Coronary artery (tissue), 2 donors: ENCODE results near the gene CENPC.

Experiments
- DNase-seq: peaks from one replicate; pipeline ENCODE4 v3.0.0-alpha.2; 2017; ENCODE audit warnings: low spot score
- H3K27ac ChIP-seq, 2 donors: fragments of 200-600 bp; sonication (generic); one replicate each; pipeline ENCODE4 v1.5.1; 2016 to 2019
- H3K4me3 ChIP-seq: fragments of 200-600 bp; sonication (generic); 2 replicates; pipeline ENCODE4 v1.5.1; 2016; ENCODE audit warnings: mild to moderate bottlenecking, moderate library complexity
- CTCF ChIP-seq: fragments of 200-600 bp; sonication (generic); IDR thresholded peaks from one replicate; pipeline ENCODE4 v1.5.1; 2019; ENCODE audit warnings: antibody characterized with exemption

Gene CENPC

GRCh38 chr4:67545199-67546003 is at the start of gene CENPC:
CENPC (minus strand) TSS chr4:67545503; CDS start chr4:67545355, 148 bp downstream.
- DNase-seq = peak; percentile 98
- peak within 1 kb of the TSS; percentile 87 for H3K4me3 ChIP-seq
- peak within 1 kb of the TSS; percentile 94 for H3K27ac ChIP-seq
- no peak for TF ChIP-seq CTCF

- DNase-seq = no peak
- H3K4me3 ChIP-seq = no peak overlapping the region
- no peak for TF ChIP-seq CTCF
- no peak overlapping the region for H3K27ac ChIP-seq
Measured at GRCh38 chr4:67593741-67594175, 48.5 kb upstream of the CENPC start.

- H3K4me3 ChIP-seq = no peak overlapping the region
- TF ChIP-seq CTCF = no peak
- DNase-seq = no peak
- H3K27ac ChIP-seq = no peak overlapping the region
Measured at GRCh38 chr4:67587156-67587555, 41.9 kb upstream of the CENPC start.

DNA sequence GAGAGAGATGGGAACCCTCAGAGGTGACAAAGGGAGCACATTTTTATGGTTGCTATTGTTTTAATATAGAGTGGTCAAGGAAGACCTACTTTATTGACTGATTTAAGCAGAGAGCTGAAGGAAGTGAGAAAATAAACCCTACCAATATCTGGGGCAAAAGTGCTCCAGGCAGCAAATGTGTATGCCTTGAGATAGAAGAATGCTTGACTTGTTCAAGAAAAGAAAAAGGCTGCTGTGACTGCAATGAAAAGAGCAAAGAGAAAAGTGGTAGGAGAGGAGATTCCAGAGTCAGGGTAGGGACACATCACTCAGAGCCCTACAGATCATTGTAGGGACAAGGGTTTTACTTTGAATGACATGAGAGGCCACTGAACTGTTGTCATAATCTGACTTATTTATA is 39.2 kb upstream of the CENPC start:
- no peak for TF ChIP-seq CTCF
- H3K27ac ChIP-seq = no peak overlapping the region

GRCh38 chr4:67581913-67582312 is 36.6 kb upstream of the CENPC start:
- Histone ChIP-seq H3K4me3 (no peak overlapping the region), H3K27ac (no peak overlapping the region)
- TF ChIP-seq CTCF = no peak
- DNase-seq = no peak

More for the DNA sequence above, 39.2 kb upstream of the CENPC start:
- no peak overlapping the region for H3K4me3 ChIP-seq
- DNase-seq = no peak

DNA sequence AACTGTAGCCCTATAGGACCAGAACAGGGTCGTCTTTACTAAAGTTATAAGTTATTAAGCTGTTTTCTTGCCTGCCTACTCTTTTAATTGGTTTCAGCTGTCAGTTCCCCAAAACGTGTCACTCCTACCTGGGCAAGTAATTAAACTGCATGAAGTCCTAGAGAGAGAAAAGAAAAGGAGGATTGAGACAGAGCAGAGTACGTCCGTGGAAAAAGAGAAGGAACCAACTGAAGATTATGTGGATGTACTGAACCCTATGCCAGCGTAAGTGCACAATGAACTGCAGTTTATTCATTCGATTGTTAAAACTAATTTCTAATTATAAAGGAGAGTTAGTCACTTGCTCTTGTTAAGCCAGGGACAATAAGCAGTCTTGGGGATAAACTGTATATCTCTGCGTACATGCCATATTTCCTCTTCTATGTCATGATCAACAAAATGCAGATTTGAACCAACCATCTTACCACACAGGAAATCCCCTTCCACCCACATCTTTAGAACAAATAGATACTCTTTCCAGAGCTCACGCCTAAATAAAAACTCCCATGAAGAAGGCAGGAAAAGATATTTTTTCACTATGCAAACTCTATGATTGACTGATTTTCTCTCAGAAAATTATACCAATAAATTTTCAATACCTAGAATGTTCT is 36.0 kb upstream of the CENPC start:
- no peak overlapping the region for H3K4me3 ChIP-seq
- no peak overlapping the region for H3K27ac ChIP-seq
- DNase-seq = no peak
- no peak for TF ChIP-seq CTCF

DNA sequence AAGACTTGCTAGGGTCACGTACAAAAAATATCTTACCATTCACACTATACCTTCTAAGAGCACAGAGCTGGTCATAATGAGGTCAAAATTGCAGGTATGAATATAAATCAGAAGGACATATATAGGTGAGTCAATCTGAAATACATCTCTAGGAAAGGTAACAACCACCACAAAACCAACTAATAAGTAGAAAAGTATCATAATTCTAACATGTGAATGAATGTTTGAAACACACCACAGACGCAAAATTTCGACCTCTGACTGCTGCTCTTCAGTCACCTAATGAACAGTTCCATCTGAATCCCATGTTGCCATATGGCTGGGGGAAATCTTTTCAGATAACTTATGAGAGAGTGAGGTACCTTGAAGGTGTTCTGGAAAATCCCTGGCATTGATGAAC is 35.3 kb upstream of the CENPC start:
- no peak for TF ChIP-seq CTCF
- Histone ChIP-seq H3K27ac (no peak overlapping the region), H3K4me3 (no peak overlapping the region)
- DNase-seq = no peak
